ENCODE results near the gene OR4E2.

The OR4E2 gene

GRCh38 chr14:21647380-21647779, 6.3 kb upstream of the OR4E2 start:
- H3K4me2 ChIP-seq, result no peak overlapping the region
- no peaks in the 10 kb centered on the region for H3K9me3 ChIP-seq
- TF ChIP-seq Cebpa-rat (IDR thresholded peaks at IDR 0.05), result no peak
- H4K20me1 ChIP-seq, result no peaks in the 10 kb centered on the region
- H3K4me3 ChIP-seq, result no peak overlapping the region
- H3K27me3 ChIP-seq, result no peaks in the 10 kb centered on the region
- H3K36me3 ChIP-seq, result no peaks in the 10 kb centered on the region
- H3K27ac ChIP-seq, result no peak overlapping the region
- H3K4me1 ChIP-seq, result peaks cover 5% of the 10 kb centered on the region
- H3K9ac ChIP-seq, result no peak overlapping the region

GRCh38 chr14:21652209-21652808, 1.3 kb upstream of the OR4E2 start:
- H3K36me3 ChIP-seq, result no peaks in the 10 kb centered on the region
- no peak overlapping the region for H3K4me3 ChIP-seq
- H3K4me1 ChIP-seq, result peaks cover 8% of the 10 kb centered on the region
- no peaks in the 10 kb centered on the region for H3K27me3 ChIP-seq
- no peak overlapping the region for H3K27ac ChIP-seq
- peak overlapping the region; percentile 49 for H3K4me2 ChIP-seq
- H4K20me1 ChIP-seq, result no peaks in the 10 kb centered on the region
- TF ChIP-seq Cebpa-rat (IDR thresholded peaks at IDR 0.05), result no peak
- H3K9me3 ChIP-seq, result no peaks in the 10 kb centered on the region
- H3K9ac ChIP-seq, result no peak overlapping the region

GRCh38 chr14:21654215-21654614, 580 bp downstream of the OR4E2 start:
- no peak overlapping the region for H3K4me2 ChIP-seq
- TF ChIP-seq Cebpa-rat (IDR thresholded peaks at IDR 0.05), result no peak
- H4K20me1 ChIP-seq, result no peaks in the 10 kb centered on the region
- no peaks in the 10 kb centered on the region for H3K9me3 ChIP-seq
- no peak overlapping the region for H3K27ac ChIP-seq
- no peaks in the 10 kb centered on the region for H3K36me3 ChIP-seq
- H3K4me3 ChIP-seq, result no peak overlapping the region
- H3K9ac ChIP-seq, result no peak overlapping the region
- peaks cover 8% of the 10 kb centered on the region for H3K4me1 ChIP-seq
- no peaks in the 10 kb centered on the region for H3K27me3 ChIP-seq

- Histone ChIP-seq H3K4me2 (no peak overlapping the region), H3K27me3 (no peaks in the 10 kb centered on the region), H3K4me1 (peaks cover 7% of the 10 kb centered on the region), H3K4me3 (no peak overlapping the region), H3K9me3 (no peaks in the 10 kb centered on the region), H3K9ac (no peak overlapping the region), H3K27ac (no peak overlapping the region), H3K36me3 (no peaks in the 10 kb centered on the region), H4K20me1 (no peaks in the 10 kb centered on the region)
- no peak for TF ChIP-seq Cebpa-rat (IDR thresholded peaks at IDR 0.05)
These were observed 3.3 kb downstream of the OR4E2 start for GRCh38 chr14:21656980-21657379.

GRCh38 chr14:21668377-21668776, 14.7 kb downstream of the OR4E2 start:
- no peak overlapping the region for H3K4me2 ChIP-seq
- no peak overlapping the region for H3K9ac ChIP-seq
- no peaks in the 10 kb centered on the region for H3K4me1 ChIP-seq
- no peaks in the 10 kb centered on the region for H3K36me3 ChIP-seq
- no peaks in the 10 kb centered on the region for H3K27me3 ChIP-seq
- no peak overlapping the region for H3K4me3 ChIP-seq
- 0 out of 2 replicates have a peak, but pooled peaks cover 4% of the 10 kb centered on the region for H3K9me3 ChIP-seq
- H4K20me1 ChIP-seq, result no peaks in the 10 kb centered on the region
- no peak overlapping the region for H3K27ac ChIP-seq
- TF ChIP-seq Cebpa-rat (IDR thresholded peaks at IDR 0.05), result no peak

- no peaks in the 10 kb centered on the region for H3K27me3 ChIP-seq
- H3K9ac ChIP-seq, result no peak overlapping the region
- no peaks in the 10 kb centered on the region for H4K20me1 ChIP-seq
- no peak for TF ChIP-seq Cebpa-rat (IDR thresholded peaks at IDR 0.05)
- no peak overlapping the region for H3K4me2 ChIP-seq
- no peaks in the 10 kb centered on the region for H3K9me3 ChIP-seq
- H3K36me3 ChIP-seq, result no peaks in the 10 kb centered on the region
- H3K4me3 ChIP-seq, result no peak overlapping the region
- H3K27ac ChIP-seq, result no peak overlapping the region
- H3K4me1 ChIP-seq, result no peaks in the 10 kb centered on the region
These were observed 15.6 kb downstream of the OR4E2 start for GRCh38 chr14:21669284-21669683.

GRCh38 chr14:21671371-21671770, 17.7 kb downstream of the OR4E2 start:
- Histone ChIP-seq H3K36me3 (no peaks in the 10 kb centered on the region), H3K4me1 (no peaks in the 10 kb centered on the region)
- TF ChIP-seq Cebpa-rat (IDR thresholded peaks at IDR 0.05), result no peak

GRCh38 chr14:21672116-21672515, 18.5 kb downstream of the OR4E2 start:
- no peak for TF ChIP-seq Cebpa-rat (IDR thresholded peaks at IDR 0.05)
- H3K27me3 ChIP-seq, result no peaks in the 10 kb centered on the region
- H3K4me3 ChIP-seq, result no peak overlapping the region
- H3K4me1 ChIP-seq, result no peaks in the 10 kb centered on the region
- no peak overlapping the region for H3K4me2 ChIP-seq
- H3K9ac ChIP-seq, result no peak overlapping the region
- H3K27ac ChIP-seq, result no peak overlapping the region
- H3K36me3 ChIP-seq, result no peaks in the 10 kb centered on the region
- H3K9me3 ChIP-seq, result peaks cover 17% of the 10 kb centered on the region
- no peaks in the 10 kb centered on the region for H4K20me1 ChIP-seq

More at GRCh38 chr14:21671371-21671770, 17.7 kb downstream of the OR4E2 start:
- Histone ChIP-seq H3K4me3 (no peak overlapping the region), H3K27me3 (no peaks in the 10 kb centered on the region), H3K27ac (no peak overlapping the region), H3K9ac (no peak overlapping the region), H3K4me2 (no peak overlapping the region), H3K9me3 (peaks cover 16% of the 10 kb centered on the region), H4K20me1 (no peaks in the 10 kb centered on the region)

GRCh38 chr14:21673718-21674117, 20.1 kb downstream of the OR4E2 start, which contains the start of gene OR4E1:
OR4E1 (minus strand) TSS chr14:21673818; CDS start chr14:21670935, 2,883 bp downstream.
- Histone ChIP-seq H3K36me3 (no peaks in the 10 kb centered on the region), H3K27ac (no peak within 1 kb of the TSS), H3K9me3 (peaks cover 17% of the 10 kb centered on the region), H3K4me3 (no peak within 1 kb of the TSS), H3K27me3 (no peaks in the 10 kb centered on the region), H3K4me1 (no peaks in the 10 kb centered on the region), H4K20me1 (no peaks in the 10 kb centered on the region), H3K9ac (no peak within 1 kb of the TSS), H3K4me2 (no peak within 1 kb of the TSS)
- no peak for TF ChIP-seq Cebpa-rat (IDR thresholded peaks at IDR 0.05)

- no peak for TF ChIP-seq Cebpa-rat (IDR thresholded peaks at IDR 0.05)
- H3K4me1 ChIP-seq, result no peaks in the 10 kb centered on the region
- no peak overlapping the region for H3K4me2 ChIP-seq
- H3K27ac ChIP-seq, result no peak overlapping the region
- no peak overlapping the region for H3K9ac ChIP-seq
- no peaks in the 10 kb centered on the region for H4K20me1 ChIP-seq
- peaks cover 17% of the 10 kb centered on the region for H3K9me3 ChIP-seq
- no peaks in the 10 kb centered on the region for H3K36me3 ChIP-seq
- no peak overlapping the region for H3K4me3 ChIP-seq
- no peaks in the 10 kb centered on the region for H3K27me3 ChIP-seq
These were observed 21.9 kb downstream of the OR4E2 start for GRCh38 chr14:21675566-21675965.

GRCh38 chr14:21680072-21680471, 26.4 kb downstream of the OR4E2 start:
- TF ChIP-seq Cebpa-rat (IDR thresholded peaks at IDR 0.05), result no peak
- no peak overlapping the region for H3K4me2 ChIP-seq

More at GRCh38 chr14:21680072-21680471, 26.4 kb downstream of the OR4E2 start:
- Histone ChIP-seq H3K9ac (no peak overlapping the region), H3K27ac (no peak overlapping the region), H3K27me3 (no peaks in the 10 kb centered on the region), H3K4me1 (no peaks in the 10 kb centered on the region), H3K9me3 (peaks cover 14% of the 10 kb centered on the region), H4K20me1 (no peaks in the 10 kb centered on the region), H3K36me3 (no peaks in the 10 kb centered on the region), H3K4me3 (no peak overlapping the region)
